ENCODE measurements around the gene RFNG. TPM values are rescaled to one million over a fixed set of nuclear protein-coding genes. Genes with fewer than 3 reads are reported as not detected.

RFNG gene
- total and polyA plus RNA-seq, 2 of the 4 experiments (the other 2 are of a cell fraction) = 6.8 to 47.3 TPM

DNA sequence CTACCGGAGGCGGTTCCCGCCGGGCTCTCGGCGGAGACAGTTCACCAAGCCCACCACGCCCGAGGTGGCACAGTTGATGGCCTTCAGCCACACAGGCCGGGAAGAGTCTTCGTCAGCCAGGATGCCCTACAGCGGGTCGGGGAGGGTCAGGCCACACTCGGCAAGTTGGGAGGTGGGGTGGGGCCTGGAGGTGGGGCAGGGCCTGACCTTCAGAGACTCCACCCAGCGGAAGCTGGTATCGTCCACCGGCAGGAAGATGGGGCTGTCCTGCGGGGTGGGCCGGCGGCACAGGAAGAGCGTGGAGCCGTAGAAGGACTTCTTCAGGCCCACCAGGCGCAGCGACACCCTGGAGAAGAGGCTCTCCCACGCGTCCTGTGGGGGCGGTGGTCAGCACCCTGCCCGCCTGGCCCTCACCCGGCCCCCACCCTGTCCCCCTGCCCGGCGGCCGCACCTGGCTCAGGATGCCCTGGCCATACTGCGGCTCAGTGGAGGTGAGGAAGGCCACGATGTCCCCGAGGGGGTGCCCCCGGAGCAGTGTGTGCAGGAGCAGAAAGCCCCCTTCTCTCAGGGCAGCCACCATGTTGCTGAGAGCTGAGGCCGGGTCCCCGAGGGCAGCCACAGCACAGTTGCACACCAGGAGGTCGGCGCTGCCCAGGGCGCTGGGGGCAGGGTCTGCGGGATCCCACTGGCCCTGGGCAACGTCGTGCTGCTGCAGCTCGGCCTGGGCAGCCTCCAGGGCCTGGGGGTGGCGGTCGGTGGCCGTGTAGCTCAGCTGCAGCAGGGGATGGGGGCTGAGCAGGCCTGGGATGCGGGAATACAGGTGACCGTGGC, 33.6 kb upstream of the RFNG start:
- Histone ChIP-seq H2BK120ac (ENCODE audit: low read depth, low read length) (no peak overlapping the region), H2AK9ac (replicated peaks; ENCODE audit: low read depth, low read length, poor library complexity) (no peak overlapping the region), H3K56ac (ENCODE audit: extremely low read depth, insufficient read depth, low read length) (no peak overlapping the region), H4K8ac (ENCODE audit: low read depth in 2 of 2, low read length in 2 of 2) (no peak overlapping the region), H3K9me1 (ENCODE audit: insufficient read depth, low read length) (no peaks in the 10 kb centered on the region), H3K4me3 (ENCODE audit: insufficient read depth, low read depth, low read length) (no peak overlapping the region), H3K27me3 (ENCODE audit: control insufficient read depth, insufficient read depth, low read length) (no peaks in the 10 kb centered on the region), H3K4me1 (ENCODE audit: control insufficient read depth, insufficient read depth, low read length) (no peaks in the 10 kb centered on the region), H4K20me1 (ENCODE audit: insufficient read depth, low read length) (no peaks in the 10 kb centered on the region; the same call in none of the 2 replicates), H2BK15ac (ENCODE audit: low read depth, low read length) (no peak overlapping the region), H3K14ac (replicated peaks; ENCODE audit: low read depth, low read length) (no peak overlapping the region), H3K27ac (ENCODE audit: insufficient read depth, low read length) (no peak overlapping the region), H3K23ac (ENCODE audit: low read depth, low read length) (no peak overlapping the region), H3K18ac (ENCODE audit: low read depth, low read length) (no peak overlapping the region), H3K79me1 (ENCODE audit: low read depth in 1 of 2, low read length in 2 of 2) (no peaks in the 10 kb centered on the region; a peak in 1 of 4 replicates), H2BK20ac (ENCODE audit: low read depth, low read length) (no peak overlapping the region), H3K4me2 (ENCODE audit: low read depth, low read length) (no peak overlapping the region), H4K91ac (ENCODE audit: insufficient read depth, low read depth, low read length) (no peak overlapping the region), H3K36me3 (ENCODE audit: control insufficient read depth, insufficient read depth, low read length) (peaks cover 96% of the 10 kb centered on the region), H2AK5ac (ENCODE audit: low read depth, low read length) (no peak overlapping the region), H2BK5ac (ENCODE audit: low read depth, low read length, poor library complexity, severe bottlenecking) (no peak overlapping the region), H2AFZ (replicated peaks; ENCODE audit: low read length, poor library complexity) (no peak overlapping the region), H3K9me3 (ENCODE audit: control insufficient read depth, insufficient read depth, low read length) (no peaks in the 10 kb centered on the region), H4K5ac (ENCODE audit: low read depth, low read length) (no peak overlapping the region), H3K4ac (ENCODE audit: low read depth, low read length) (no peak overlapping the region), H3K9ac (ENCODE audit: low read depth, low read length) (no peak overlapping the region)
- intact Hi-C loops (cut with micrococcal nuclease) = no loop called here
- no TSS peak for BruUV-seq (replicated peaks)
- dilution Hi-C loops (cut with HindIII; ENCODE audit: low sequenced_read_pairs, unreplicated experiment) = no loop called here
- in situ Hi-C loops (cut with MboI; ENCODE audit: low sequenced_read_pairs) = no loop called here
- WGBS, 2 experiments (ENCODE audit: extremely low coverage in 2 of 2, insufficient read length in 1 of 2) = 94% methylated on average over 23 of the region's 49 CpGs; no CpG with 5 or more reads in 1 of the 2 experiments
- ATAC-seq (ENCODE audit: low read depth) (no peak), DNase-seq (no peak)
- POLR2A ChIA-PET (ENCODE audit: unreplicated experiment) = no interaction called here
- CTCF ChIA-PET = no interaction called here
- no peak for TF ChIP-seq RCOR1 (IDR thresholded peaks at IDR 0.05; ENCODE audit: insufficient replicate concordance, low read length)
- TF ChIP-seq, protein P1, sequence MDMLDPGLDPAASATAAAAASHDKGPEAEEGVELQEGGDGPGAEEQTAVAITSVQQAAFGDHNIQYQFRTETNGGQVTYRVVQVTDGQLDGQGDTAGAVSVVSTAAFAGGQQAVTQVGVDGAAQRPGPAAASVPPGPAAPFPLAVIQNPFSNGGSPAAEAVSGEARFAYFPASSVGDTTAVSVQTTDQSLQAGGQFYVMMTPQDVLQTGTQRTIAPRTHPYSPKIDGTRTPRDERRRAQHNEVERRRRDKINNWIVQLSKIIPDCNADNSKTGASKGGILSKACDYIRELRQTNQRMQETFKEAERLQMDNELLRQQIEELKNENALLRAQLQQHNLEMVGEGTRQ (IDR thresholded peaks at IDR 0.05; ENCODE audit: low read depth, low read length) = no peak
- no peak for TF ChIP-seq POLR2A (IDR thresholded peaks at IDR 0.05; ENCODE audit: low read depth, low read length)
- TF ChIP-seq RFX5 (IDR thresholded peaks at IDR 0.05; ENCODE audit: low read depth, low read length) = no peak
- TF ChIP-seq MAZ (IDR thresholded peaks at IDR 0.05; ENCODE audit: borderline replicate concordance, low read depth, low read length) = no peak
- TF ChIP-seq MXI1 (IDR thresholded peaks at IDR 0.05; ENCODE audit: borderline replicate concordance, low read depth, low read length) = no peak
- no peak for TF ChIP-seq NFE2L2 (IDR thresholded peaks at IDR 0.05; ENCODE audit: low read depth, low read length)
- no peak for TF ChIP-seq BHLHE40 (IDR thresholded peaks at IDR 0.05; ENCODE audit: low read depth, low read length)
